ENCODE data around the gene ZNF200. TPM values are rescaled to one million over a fixed set of nuclear protein-coding genes. Genes with fewer than 3 reads are reported as not detected.

ZNF200 gene
- total RNA-seq, 1 experiment from 2014 or later: 11.3 TPM

DNA sequence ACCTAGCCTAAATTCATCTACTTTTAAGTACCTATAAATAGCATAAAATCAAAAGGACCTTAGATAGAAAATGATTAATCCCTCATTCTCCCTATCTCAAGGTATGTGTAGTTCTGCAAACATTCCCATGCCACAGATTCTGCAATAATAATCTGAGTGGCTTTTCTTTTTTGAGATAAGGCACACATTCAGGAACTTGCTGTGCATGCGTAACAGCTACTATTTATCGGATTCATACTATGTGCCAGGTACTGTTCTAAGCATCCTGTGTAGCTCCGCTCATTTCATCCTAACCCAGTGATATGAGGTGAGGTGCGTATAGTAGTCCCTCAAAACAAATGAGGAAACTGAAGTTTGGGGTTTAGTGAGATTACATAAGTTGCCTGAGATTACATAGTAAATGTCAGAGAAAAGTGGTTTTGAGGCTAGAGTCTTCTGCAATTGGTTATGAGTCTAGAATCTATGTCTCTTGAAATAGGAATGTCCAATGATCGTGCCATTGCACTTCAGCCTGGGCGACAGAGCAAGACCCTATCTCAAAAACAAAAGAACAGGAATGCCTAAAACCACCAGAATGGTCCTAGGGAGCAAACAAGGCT is 46.4 kb upstream of the ZNF200 start:
- intact Hi-C loops (cut with micrococcal nuclease; ENCODE audit: unreplicated experiment): loop anchor here (5.0 to 10.0 kb wide), 3 partner anchors 123 to 161 kb away; partner anchors contain the start of genes NAA60, ZNF174, ZNF597 and ZSCAN32
- Histone ChIP-seq H3K9me3 (no peaks in the 10 kb centered on the region), H3K27me3 (replicated peaks; ENCODE audit: control insufficient read depth, insufficient read depth, low read length) (no peaks in the 10 kb centered on the region), H3K4me1 (peaks cover 19% of the 10 kb centered on the region), H3K4me3 (ENCODE audit: low read depth, low read length) (peak overlapping the region; percentile 72; the same call in 1 of the 2 replicates), H3K36me3 (ENCODE audit: control insufficient read depth, insufficient read depth, low read length) (peaks cover 6% of the 10 kb centered on the region)
- Mint-ChIP-seq H3K9me3 (ENCODE audit: unreplicated experiment) (no peaks in the 10 kb centered on the region), H3K4me3 (ENCODE audit: unreplicated experiment) (peak overlapping the region; percentile 98), H3K27me3 (ENCODE audit: insufficient read depth, unreplicated experiment) (no peaks in the 10 kb centered on the region), H3K27ac (ENCODE audit: unreplicated experiment) (peak overlapping the region; percentile 99), H3K4me1 (ENCODE audit: low read depth, unreplicated experiment) (no peaks in the 10 kb centered on the region), H3K36me3 (ENCODE audit: insufficient read depth, unreplicated experiment) (peaks cover 32% of the 10 kb centered on the region)
- ChIA-PET CTCF (interaction anchor here (2.1 kb wide), 1 partner anchor 17 kb away, joined by 8 read pairs; no protein-coding TSS in a partner anchor), POLR2A (no interaction called here)
- no peak for DNase-seq
- BruUV-seq (replicated peaks): no TSS peak
- TF ChIP-seq, protein P1, sequence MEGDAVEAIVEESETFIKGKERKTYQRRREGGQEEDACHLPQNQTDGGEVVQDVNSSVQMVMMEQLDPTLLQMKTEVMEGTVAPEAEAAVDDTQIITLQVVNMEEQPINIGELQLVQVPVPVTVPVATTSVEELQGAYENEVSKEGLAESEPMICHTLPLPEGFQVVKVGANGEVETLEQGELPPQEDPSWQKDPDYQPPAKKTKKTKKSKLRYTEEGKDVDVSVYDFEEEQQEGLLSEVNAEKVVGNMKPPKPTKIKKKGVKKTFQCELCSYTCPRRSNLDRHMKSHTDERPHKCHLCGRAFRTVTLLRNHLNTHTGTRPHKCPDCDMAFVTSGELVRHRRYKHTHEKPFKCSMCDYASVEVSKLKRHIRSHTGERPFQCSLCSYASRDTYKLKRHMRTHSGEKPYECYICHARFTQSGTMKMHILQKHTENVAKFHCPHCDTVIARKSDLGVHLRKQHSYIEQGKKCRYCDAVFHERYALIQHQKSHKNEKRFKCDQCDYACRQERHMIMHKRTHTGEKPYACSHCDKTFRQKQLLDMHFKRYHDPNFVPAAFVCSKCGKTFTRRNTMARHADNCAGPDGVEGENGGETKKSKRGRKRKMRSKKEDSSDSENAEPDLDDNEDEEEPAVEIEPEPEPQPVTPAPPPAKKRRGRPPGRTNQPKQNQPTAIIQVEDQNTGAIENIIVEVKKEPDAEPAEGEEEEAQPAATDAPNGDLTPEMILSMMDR (IDR thresholded peaks at IDR 0.05; ENCODE audit: insufficient read depth in 1 of 2, low read depth in 1 of 2, low read length in 1 of 2, severe bottlenecking in 1 of 2, unreplicated experiment in 1 of 2): no peak

GRCh38 chr16:3276679-3277078 is 41.7 kb upstream of the ZNF200 start:
- H3K4me3 ChIP-seq (ENCODE audit: low read depth, low read length): no peak overlapping the region
- no peak overlapping the region for H3K4me3 Mint-ChIP-seq (ENCODE audit: unreplicated experiment)
- no peak overlapping the region for H3K27ac Mint-ChIP-seq (ENCODE audit: unreplicated experiment)
- TF ChIP-seq, protein P1 (IDR thresholded peaks at IDR 0.05; ENCODE audit: insufficient read depth in 1 of 2, low read depth in 1 of 2, low read length in 1 of 2, severe bottlenecking in 1 of 2, unreplicated experiment in 1 of 2): no peak
- intact Hi-C loops (cut with micrococcal nuclease; ENCODE audit: unreplicated experiment): no loop called here
- ChIA-PET CTCF (interaction anchor here (0.7 to 1.0 kb wide), 2 partner anchors 9 to 1428 kb away, joined by 4 to 8 read pairs; no protein-coding TSS in a partner anchor), POLR2A (no interaction called here)
- DNase-seq: no peak
- no peaks in the 10 kb centered on the region for H3K9me3 Mint-ChIP-seq (ENCODE audit: unreplicated experiment)
- H3K9me3 ChIP-seq: no peaks in the 10 kb centered on the region
- H3K4me1 ChIP-seq: peaks cover 12% of the 10 kb centered on the region
- H3K27me3 ChIP-seq (replicated peaks; ENCODE audit: control insufficient read depth, insufficient read depth, low read length): no peaks in the 10 kb centered on the region
- H3K4me1 Mint-ChIP-seq (ENCODE audit: low read depth, unreplicated experiment): no peaks in the 10 kb centered on the region
- no TSS peak for BruUV-seq (replicated peaks)
- no peaks in the 10 kb centered on the region for H3K27me3 Mint-ChIP-seq (ENCODE audit: insufficient read depth, unreplicated experiment)
- no peaks in the 10 kb centered on the region for H3K36me3 Mint-ChIP-seq (ENCODE audit: insufficient read depth, unreplicated experiment)
- no peaks in the 10 kb centered on the region for H3K36me3 ChIP-seq (ENCODE audit: control insufficient read depth, insufficient read depth, low read length)

GRCh38 chr16:3274947-3275346 is 40.0 kb upstream of the ZNF200 start:
- no peaks in the 10 kb centered on the region for H3K27me3 ChIP-seq (replicated peaks; ENCODE audit: control insufficient read depth, insufficient read depth, low read length)
- Mint-ChIP-seq H3K9me3 (ENCODE audit: unreplicated experiment) (no peaks in the 10 kb centered on the region), H3K27me3 (ENCODE audit: insufficient read depth, unreplicated experiment) (no peaks in the 10 kb centered on the region), H3K36me3 (ENCODE audit: insufficient read depth, unreplicated experiment) (no peaks in the 10 kb centered on the region), H3K4me1 (ENCODE audit: low read depth, unreplicated experiment) (no peaks in the 10 kb centered on the region), H3K27ac (ENCODE audit: unreplicated experiment) (no peak overlapping the region), H3K4me3 (ENCODE audit: unreplicated experiment) (no peak overlapping the region)
- no peak for DNase-seq
- intact Hi-C loops (cut with micrococcal nuclease; ENCODE audit: unreplicated experiment): no loop called here
- CTCF ChIA-PET: no interaction called here
- H3K4me1 ChIP-seq: 0 out of 2 replicates have a peak, but pooled peaks cover 5% of the 10 kb centered on the region
- H3K36me3 ChIP-seq (ENCODE audit: control insufficient read depth, insufficient read depth, low read length): no peaks in the 10 kb centered on the region
- TF ChIP-seq, protein P1 (IDR thresholded peaks at IDR 0.05; ENCODE audit: insufficient read depth in 1 of 2, low read depth in 1 of 2, low read length in 1 of 2, severe bottlenecking in 1 of 2, unreplicated experiment in 1 of 2): no peak
- H3K9me3 ChIP-seq: no peaks in the 10 kb centered on the region
- no TSS peak for BruUV-seq (replicated peaks)
- H3K4me3 ChIP-seq (ENCODE audit: low read depth, low read length): no peak overlapping the region
- POLR2A ChIA-PET: no interaction called here

Measured in Caco-2 (cell line).